Activated T-cell treated with anti-CD3 and anti-CD28 coated beads, Interleukin-2, amount 50 U/mL, for 1 hour (primary cell): Measurements from ENCODE around the gene TM9SF3.
A peak's percentile ranks its signal among the peaks of the same experiment; 100 is the strongest.

ENCODE experiments used
- DNase-seq: peaks from one replicate; pipeline ENCODE4 v3.0.0-alpha.2; 2020

Gene TM9SF3

DNA sequence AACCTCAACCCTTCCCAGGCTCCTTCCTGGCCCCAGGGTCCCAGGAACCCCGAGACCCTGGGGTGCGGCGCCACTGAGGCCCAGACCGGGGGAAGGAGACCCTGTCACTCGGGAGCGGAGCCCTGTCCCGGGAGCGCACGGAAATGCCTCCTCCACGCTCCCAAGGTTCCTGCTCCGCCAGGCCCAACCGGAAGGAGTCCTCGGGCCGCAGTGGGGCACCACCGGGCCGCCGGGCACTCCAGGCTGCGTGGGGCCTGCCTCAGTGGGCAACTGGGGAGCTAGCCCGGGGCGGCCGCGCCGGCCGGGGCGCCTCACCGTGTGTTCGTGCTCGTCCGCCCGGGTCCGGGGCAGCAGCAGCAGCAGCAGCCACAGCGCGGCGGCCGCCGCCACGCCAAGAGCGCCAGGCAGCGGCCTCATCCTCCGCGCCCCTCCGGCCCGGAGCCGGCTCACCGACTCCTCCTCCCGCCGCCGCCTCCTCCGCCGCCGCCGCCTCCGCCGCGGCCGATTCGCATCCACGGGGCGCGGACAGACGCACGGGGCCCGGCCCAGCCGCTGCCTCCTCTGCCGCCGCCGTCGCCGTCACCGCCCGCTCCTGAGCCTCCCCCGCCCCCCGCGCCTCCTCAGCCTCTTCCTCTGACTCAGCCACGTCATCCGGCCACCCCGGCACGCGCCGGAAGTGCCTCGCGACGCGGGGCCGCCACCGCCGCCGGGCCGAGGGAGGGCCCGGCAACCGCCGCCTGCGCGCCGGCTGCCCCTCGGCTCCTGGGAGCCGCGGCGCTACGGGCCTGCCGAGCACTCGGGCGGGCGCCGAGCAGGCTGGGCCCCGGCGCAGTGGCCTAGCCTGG is at the start of gene TM9SF3:
Gene TM9SF3 (minus strand): TSS at position 594 of the 845 bp plus-strand sequence. CDS start 177 bp downstream, at position 417.
- DNase-seq, result peak; percentile 93

DNA sequence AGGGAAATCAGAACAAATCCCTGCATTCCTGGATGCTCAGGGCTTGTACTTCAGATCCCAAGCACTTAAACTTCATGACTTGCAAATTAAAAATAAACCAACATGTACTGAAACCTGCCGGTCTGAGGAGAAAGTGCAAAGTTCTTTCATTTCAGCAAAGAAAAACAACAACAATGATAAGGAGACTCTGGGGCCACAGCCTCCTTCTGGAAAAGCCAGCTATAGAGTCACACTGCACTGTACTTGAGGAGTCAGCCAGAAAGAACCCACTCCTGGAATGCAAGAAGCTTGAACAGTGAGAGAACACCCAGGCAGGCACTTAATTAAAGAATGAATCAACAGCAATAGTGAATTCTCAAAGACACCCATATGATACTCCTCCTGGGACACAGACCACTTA is 49.7 kb upstream of the TM9SF3 start:
- DNase-seq, result no peak

DNA sequence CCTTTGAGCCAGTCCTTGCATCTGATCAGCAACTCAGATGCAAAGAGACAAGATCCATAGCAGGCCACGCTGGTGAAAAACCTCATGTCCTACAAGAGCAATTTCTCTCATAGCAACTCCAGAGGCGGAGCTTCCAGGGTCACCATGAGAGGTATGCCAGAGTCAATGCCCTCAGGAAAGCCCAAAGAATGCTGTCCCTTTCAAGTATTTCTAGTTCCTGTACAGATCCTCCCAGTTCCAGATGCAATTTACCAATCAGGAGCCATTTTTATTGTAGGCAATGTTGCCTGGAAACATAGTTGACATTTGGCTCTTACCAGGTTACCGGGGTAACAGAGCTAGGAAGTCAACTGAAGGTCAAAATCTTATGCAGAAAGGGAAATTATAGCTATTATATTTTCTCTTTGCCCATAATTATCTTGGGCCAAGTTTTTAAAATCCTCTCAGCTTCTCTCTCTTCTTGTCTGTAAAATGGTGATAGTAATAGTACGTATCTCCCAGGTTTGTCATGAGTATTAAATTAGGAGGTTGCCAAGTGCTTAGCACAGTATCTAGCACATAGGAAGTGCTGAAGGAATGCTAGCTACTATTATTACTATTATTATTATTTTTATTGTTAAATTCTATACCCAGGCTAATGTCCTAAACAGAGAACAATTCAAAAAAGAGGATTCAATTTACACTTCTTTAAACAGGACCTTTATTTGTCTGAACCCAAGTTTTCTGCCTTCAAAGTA is 46.3 kb upstream of the TM9SF3 start:
- no peak for DNase-seq

DNA sequence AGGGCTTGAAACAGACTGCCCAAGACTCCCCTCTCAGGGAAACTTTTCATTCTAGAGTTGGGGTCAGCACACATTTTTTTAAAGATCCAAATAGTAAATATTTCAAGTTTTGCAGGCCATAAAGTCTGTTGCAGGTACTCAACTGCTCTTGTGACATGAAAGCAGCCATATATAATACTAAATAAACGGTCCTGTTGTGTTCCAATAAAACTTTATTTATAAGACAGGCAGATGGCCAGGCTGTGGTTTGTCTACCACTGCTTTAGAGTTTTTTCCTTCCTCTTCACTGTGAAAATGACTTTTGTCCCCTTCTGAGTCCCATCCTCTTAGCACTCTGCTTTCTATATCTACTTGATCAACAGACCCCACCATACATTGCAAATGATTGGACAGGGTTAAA is 40.5 kb upstream of the TM9SF3 start:
- no peak for DNase-seq

DNA sequence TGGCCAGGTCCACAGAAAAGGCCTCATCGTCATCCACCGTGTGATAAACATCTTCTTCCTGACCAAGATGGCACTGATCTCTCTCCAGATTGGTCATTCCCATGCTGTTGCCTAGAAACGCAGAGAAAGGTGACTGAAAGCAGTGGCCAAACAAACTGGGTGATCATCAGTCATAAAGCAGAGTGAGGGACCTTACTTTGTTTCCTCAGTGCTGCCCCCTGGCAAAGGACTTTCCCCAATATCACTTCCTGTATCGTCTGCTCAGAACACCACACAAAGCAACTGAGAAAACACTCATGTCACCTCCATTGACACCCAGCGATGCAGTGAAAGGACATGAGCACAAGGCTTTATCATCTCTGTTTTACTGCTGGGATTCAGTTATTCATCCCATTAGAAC is 40.0 kb upstream of the TM9SF3 start:
- DNase-seq, result no peak

DNA sequence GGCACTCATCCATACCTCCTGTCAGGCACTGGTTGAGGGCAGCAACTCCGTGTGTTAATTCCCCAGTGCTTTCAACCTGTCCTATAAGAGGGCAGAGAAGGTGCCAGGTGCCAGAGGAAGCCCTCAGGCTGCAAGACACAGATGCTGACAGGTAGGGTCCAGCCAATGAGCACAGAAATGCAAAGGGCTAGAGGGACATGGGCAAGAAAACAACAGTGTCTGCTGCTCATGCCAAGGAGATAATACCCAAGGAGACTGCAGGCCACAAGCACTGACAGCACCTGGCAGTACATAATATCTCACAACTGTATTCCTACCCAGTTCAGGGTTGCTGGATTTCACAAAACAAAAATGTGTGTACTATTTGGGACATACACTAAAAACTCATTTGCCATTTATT is 38.4 kb upstream of the TM9SF3 start:
- DNase-seq, result no peak

DNA sequence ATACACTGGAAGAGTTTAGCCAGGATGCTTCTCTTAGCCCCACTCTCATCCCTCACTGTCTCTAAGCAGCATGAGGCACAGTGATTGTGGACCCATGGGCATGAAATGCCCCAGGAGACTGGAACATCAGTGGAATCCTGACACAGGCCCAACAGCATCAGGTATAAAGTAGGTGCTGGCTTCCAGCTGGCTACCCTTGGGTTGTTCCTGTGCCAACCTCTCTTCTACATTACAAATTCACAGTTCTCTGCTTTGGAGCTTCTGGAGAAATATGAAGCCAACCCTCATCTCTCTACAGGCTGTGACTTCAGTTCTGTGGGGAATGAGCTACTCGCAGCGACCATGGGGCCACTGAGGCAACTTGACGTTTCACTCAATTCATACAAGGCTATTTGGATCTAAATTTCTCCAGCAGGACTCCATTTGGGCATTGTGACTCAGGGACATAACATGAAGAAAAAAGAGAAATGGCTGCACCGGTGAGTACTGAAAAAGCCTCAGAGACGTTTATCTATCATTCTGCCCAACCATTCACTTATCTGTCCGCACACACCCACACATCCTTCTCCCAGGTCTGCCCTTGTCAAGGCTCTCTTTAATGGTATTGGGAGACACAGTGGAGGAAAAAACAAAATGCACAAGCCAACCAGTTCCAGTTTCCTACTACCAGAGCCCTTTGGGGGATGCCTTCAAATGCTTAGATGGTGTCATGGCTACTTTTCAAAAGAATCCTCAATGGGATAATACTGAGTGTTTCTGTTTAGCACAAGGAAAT is 35.4 kb upstream of the TM9SF3 start:
- DNase-seq, result no peak

DNA sequence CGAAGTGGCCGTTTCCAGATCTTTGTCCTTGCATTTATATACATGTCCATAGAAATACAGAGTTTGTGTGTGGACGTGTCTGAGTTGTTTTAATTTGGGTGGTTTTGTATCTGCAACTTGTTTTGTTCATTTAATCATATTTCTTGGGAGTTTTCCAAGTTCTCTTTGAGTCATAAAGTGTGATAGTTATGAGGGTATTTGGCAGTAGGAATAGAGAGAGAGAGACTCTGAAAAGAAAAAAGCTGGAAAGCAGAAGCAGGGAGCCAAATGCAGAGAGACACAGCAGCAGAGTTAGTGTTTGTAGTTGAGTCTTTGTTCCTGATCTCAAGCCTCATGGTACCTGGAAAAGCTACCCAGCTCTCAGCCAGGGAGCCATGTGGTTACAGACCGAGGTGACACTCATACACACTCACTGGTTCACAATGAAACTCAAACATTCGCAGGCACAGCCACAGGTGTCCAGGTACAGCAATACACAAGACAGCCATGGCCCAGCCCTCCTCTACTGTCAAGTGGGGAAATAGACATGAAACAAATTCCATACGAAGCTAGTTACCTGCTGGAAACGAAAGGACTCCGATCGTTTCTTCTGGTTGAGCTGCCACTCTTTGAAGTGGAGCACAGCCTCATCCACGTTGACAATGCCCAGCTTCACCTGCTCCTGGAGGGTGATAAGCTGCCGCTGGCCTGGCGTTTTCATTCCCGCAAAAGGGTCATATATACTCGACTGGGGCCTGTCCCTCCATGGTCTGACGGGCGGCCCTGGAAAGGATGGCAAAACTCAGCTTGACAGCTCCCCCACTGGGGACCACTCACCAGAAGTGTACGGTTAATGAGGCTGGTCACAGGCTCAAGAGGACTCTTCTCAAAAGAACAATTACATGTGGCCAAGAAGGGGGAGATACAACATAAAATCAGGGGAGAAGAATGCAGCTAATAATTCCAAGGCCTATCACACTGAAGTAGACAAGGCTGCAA is 33.3 kb upstream of the TM9SF3 start:
- DNase-seq, result no peak

DNA sequence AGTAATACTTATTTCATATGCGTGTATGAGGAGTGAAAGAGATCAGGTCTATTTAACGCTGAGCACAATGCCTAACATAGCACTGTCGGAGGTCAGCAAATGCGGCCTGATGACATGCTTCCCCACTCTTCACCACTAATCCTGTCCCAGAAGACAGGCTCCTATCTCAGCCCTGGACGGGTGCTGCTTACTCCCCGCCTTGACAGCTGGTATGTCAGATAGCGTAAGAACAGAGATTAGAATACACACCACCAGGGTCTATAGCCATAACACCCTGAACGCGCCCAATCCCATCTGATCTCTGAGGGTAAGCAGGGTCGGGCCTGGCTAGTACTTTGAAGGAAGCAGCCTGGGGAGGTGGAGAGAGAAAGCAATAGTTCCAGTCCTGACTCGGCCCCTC is 32.3 kb upstream of the TM9SF3 start:
- no peak for DNase-seq

DNA sequence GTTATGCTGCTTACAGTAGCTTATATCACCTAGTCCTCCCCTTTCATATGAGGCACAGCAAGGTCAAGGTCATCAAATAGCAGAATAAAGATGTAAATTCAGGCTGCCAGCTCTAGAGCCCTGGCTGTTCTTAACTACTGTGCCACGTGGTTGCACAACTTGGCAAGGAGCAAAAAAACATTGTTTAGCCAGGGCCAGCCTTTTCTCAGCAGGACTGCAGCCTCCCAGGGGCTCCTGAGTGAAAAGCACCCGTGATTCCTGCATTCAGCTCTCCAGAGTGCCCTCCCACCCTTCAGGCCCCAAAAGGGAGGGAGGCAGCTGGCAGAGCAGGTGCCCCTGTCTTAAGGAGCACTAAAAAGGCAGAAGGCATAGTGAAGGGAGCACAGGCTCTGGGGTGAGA is 31.8 kb upstream of the TM9SF3 start:
- DNase-seq, result no peak

DNA sequence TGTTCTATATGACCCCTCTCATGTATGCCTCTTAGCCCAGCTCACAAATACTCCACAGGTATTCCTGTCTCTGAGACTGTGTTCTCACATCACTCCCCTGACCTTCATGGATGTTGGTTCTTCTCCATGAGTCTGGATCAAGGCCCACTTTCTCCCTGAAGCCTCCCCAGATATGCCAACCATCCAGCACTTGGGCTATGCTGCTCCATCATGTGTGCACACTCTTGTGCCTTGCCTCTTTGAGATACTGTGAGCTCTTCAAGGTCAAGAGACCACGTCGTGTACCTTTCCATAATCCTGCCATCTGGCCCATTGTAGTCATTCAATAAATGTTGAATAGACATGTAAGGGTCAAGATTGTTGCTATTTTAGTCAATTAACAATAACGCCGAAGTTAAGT is 30.1 kb upstream of the TM9SF3 start:
- no peak for DNase-seq

DNA sequence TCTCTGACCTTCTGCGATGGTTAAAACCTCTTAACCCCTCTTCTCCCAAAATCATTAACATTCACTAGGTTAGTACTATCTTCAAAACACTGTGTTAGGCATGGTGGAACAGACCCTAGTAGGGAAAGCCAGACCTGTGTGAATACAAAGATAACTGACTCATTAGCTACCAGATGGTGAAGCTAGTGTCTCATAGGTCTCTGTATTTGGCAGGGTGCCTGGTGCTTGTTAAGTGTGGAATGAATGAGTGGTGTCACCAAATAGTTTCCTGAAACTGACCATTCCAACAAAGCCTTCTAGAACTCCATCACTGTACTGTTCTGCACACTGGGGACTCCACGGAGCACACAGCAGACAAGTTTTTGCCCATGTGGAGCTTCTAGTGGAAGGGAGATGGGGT is 27.7 kb upstream of the TM9SF3 start:
- no peak for DNase-seq

DNA sequence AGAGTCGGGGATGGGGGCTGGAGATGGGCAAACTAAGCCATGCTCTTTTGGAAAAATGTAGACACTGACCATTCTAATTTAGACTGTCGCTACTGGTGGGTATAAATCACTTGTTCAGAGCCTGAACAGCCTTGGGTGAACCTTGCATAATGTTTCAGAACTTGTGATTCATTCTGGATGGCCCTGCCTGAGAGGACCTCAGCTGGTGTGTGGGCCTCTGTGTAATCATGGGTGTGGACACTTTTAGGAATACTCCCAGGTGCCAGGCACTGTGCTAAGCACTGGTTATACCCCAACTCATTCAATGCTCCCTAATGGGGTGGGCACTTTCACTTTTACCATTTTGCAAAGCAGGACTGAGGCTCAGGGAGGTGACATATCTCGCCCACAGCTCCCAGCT is 26.8 kb upstream of the TM9SF3 start:
- no peak for DNase-seq

DNA sequence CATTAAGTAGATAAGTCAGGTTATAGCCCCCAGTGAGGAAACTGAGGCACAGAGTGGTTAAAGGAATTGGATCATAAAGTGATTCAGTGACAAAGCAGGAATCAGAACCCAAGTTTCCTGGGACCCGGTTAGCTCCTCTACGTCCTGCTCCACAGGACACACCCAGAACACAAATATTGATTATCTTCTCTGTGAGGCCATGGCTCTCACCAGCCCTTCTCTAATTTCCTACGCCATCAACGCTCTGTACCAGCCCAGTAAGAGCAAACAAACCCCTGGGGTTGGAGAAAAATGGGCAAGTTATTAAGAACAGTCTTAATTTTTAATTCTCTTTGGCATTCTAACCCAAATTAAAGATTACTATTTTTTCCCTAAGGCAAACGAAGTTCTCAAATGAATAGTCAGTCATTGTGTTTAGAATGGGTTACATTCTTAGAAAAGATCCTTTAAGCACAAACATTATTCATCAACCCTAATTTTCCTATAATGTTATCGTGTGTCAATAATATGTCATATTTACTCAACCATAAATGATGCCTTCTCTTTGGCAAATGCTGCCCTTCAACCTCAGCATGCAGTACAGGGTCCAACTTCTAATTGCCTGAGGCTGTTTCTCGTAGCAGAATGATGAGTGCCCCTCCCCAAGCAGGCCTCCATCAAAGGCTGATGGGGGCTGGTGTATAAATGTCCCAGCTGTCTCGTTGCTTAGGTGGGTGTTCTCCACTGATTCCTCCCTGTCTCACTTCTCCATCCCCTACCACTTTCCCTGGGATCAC is 25.4 kb upstream of the TM9SF3 start:
- DNase-seq, result no peak

DNA sequence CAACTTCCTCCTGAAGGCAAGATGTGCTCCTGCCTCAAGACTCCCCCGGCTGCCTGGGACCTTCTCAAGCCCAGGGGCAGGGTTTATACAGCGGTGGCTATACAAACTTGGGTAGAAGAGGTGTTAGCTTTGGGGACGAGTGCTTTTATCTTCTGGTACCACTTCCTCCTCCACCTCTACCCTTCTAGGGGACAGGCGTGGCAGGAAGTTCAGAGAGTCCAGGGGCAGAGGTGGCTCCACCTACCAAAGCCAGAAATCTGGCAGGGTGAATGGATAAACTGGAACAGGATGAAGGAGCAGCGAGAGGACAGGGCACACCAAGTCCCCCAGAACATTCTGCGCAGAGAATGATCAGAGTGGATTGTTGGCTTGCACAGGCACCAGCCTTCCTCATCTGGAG is 24.0 kb upstream of the TM9SF3 start:
- DNase-seq, result no peak

DNA sequence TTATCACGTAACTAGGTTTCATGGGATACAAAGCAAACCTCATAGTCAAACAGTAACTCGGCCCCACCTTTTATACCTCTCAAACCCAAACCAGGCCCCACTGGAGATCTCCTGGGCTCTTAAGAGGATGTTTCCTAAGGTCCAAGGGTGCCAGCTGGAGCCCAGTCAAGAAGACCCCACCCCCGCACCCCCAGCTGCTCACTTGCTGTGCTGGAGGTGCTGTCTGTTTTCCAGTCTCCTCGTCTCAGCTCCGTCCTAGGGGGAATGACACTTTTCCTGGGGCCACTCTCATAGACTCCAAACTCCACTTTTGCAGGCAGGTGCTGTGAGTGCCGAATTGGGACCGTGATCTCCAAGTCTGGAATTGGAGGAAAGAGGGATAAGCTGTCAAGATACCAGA is 22.7 kb upstream of the TM9SF3 start:
- DNase-seq, result no peak

DNA sequence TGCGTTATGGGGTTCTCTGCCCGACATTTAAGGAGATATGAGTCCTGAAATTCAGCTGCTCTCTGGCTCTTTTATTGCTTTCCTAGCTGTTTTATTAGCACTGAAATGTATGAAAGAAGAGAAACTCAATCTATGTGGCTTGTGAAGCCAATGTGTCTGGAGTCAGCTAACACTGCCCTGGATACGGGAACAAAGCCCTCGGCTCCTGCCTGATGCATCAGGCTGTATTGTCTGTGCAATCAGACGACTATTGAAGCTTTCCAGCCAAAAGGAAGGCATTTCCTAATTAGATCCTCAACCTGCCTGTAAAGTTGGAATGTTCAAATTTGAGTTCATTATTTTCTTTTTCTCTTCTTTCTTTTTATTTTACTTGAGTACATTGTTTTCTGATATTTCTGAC is 22.0 kb upstream of the TM9SF3 start:
- no peak for DNase-seq

DNA sequence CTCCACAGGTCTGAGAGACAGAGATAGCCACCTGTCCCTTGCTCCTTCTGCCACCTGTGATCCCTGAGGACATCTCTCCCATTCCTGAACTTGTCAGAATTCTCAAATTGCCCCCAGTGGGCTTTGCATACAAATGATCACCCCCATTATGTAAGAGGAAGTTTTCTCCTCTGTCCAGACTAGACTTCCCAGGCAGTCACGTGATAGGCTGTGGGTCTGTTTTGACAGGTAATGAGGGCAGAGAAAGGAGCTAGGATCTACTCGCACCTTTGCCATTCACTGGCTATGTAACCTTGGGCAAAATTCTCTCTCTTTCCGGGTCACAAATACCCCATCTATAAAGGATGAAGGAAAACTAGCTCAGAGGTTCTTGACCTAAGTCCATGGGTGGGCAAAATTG is 21.4 kb upstream of the TM9SF3 start:
- no peak for DNase-seq

DNA sequence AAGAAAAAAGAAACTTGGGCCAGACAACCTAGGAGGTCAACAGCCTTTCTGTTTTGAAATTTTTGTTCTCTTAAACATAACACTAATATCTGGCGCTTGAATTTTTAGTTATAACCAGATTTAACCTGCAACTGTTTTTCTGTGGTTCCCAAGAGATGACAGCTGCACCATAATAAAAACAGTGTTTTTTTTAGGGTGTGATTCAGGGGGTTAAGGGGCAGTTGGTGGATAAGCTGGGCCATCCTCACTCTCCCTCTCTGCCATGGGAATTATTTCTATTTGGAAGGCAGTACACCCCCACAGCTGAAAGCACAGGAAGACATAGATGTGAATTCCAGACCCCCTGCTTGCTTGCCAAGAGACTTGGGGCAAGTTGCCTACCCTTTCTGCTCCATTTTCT is 20.1 kb upstream of the TM9SF3 start:
- no peak for DNase-seq

DNA sequence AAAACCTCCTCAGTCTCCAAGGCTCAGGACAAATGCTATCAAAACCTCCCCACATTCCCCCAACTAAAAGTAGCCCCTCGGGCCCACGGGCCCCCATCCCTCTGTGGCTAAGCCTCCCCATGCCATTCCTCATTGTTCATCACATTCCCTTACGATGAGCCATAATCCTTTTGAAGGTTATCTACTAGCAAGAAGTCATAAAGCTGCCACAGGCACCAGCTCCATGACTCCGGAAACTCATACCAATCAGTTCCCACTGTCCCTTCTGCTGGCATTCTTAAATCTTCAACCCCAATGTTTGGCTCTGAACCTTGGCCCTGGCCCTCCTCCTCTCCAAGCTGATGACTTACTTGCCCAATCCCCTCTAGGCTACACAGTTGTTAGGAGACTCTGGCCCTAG is 19.4 kb upstream of the TM9SF3 start:
- no peak for DNase-seq

DNA sequence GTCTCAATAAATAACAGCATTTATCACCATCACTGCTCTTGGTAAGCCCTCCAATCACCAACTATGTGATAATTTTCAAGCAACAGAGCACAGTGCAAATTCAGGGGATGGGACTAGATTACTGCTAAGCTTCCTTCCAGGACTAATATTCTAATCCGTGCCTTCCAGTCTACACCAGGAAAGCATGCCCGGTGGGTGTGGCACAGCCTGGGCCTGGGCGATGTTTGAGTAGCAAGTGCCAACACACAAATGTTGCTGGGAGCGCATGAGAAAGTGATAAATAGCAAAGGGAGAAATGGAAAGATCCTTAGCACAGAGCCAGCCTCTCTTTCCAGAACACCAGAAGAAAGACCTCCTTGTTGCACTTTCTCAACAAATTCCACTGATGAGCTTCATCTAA is 13.5 kb upstream of the TM9SF3 start:
- DNase-seq, result no peak

DNA sequence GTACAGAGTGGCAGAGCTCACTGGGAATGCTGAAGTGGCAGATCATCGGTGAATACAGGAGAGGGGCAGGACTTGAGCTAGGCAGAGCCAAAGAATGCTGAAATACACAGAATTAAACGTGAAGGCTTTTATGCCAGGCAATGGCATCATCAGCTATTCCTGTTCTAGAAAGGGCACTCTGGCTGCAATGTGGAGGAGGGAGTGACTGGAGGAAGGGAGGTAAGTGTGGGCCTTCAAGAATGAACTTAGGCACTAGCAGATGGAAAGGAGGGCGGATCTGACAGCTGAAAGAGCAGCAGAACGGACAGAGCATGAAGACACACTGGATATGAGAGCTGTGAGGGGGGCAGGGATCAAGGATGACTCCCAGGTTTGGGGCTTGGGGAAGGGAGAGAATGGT is 12.0 kb upstream of the TM9SF3 start:
- no peak for DNase-seq
